Right atrium auricular region (tissue), 2 donors: ENCODE measurements around the gene ID2. TPM values are rescaled to one million over a fixed set of nuclear protein-coding genes. Genes with fewer than 3 reads are reported as not detected.
A peak's percentile ranks its signal among the peaks of the same experiment; 100 is the strongest.

ENCODE experiments used
- DNase-seq: peaks from one replicate; pipeline ENCODE4 v3.0.0-alpha.2; 2019; ENCODE audit warnings: low spot score
- H3K27ac ChIP-seq, 2 donors: fragments of 200-600 bp; sonication (generic); 1 replicate in 1 of 2; 2 replicates in 1 of 2; pipeline ENCODE4 v1.5.1; 2016 to 2019
- H3K27me3 ChIP-seq, 2 donors: fragments of 200-600 bp; sonication (generic); one replicate each; pipeline versions ENCODE4 v1.5.1 to v1.6.0; 2017 to 2019
- H3K36me3 ChIP-seq: fragments of 200-600 bp; sonication (generic); one replicate; pipeline ENCODE4 v1.5.1; 2016
- H3K4me1 ChIP-seq, 2 donors: fragments of 200-600 bp; sonication (generic); one replicate each; pipeline versions ENCODE4 v1.5.1 to v1.6.0; 2017 to 2019
- H3K4me3 ChIP-seq, 2 donors: fragments of 200-600 bp; sonication (generic); 1 replicate in 1 of 2; 2 replicates in 1 of 2; pipeline ENCODE4 v1.5.1; 2017 to 2019; ENCODE audit warnings: mild to moderate bottlenecking in 1 of 2, moderate library complexity in 1 of 2
- H3K9me3 ChIP-seq, 2 donors: fragments of 200-600 bp; sonication (generic); one replicate each; pipeline ENCODE4 v1.5.1; 2019
- CTCF ChIP-seq, 2 donors: fragments of 200-600 bp; sonication (generic); IDR thresholded peaks; one replicate each; pipeline ENCODE4 v1.5.1; 2019; ENCODE audit warnings: antibody characterized with exemption in 2 of 2
- total RNA-seq, 2 donors: library from RNA; depleted of rRNA; stranded (reverse); fragments of >200 nt; gene quantifications; one replicate each; pipeline ENCODE4 v1.1.0, GENCODE V29; 2016

Gene ID2
- total RNA-seq, 2 donors from 2014 or later = 213 to 421 TPM

- Histone ChIP-seq H3K4me3 (peak overlapping the region; percentile 44 to 65), H3K27me3 (no peaks in the 10 kb centered on the region), H3K36me3 (no peaks in the 10 kb centered on the region), H3K9me3 (no peaks in the 10 kb centered on the region), H3K4me1 (peaks cover 0 to 56% of the 10 kb centered on the region in 2 donors), H3K27ac (peak overlapping the region; percentile 98)
- TF ChIP-seq CTCF (IDR thresholded peaks at IDR 0.05) = no peak
- no peak for DNase-seq
Measured at GRCh38 chr2:8679827-8680731, 1.8 kb upstream of the ID2 start.

GRCh38 chr2:8680822-8681760 lies 765 bp upstream of the ID2 start:
- Histone ChIP-seq H3K4me1 (peaks cover 0 to 55% of the 10 kb centered on the region in 2 donors), H3K27ac (peak overlapping the region; percentile 98), H3K36me3 (no peaks in the 10 kb centered on the region), H3K9me3 (no peaks in the 10 kb centered on the region), H3K4me3 (peak overlapping the region; percentile 48 to 71), H3K27me3 (no peaks in the 10 kb centered on the region)
- no peak for TF ChIP-seq CTCF (IDR thresholded peaks at IDR 0.05)
- DNase-seq = peak; percentile 91

GRCh38 chr2:8682719-8683667 lies 1.1 kb downstream of the ID2 start:
- no peak for TF ChIP-seq CTCF (IDR thresholded peaks at IDR 0.05)
- DNase-seq = no peak
- no peaks in the 10 kb centered on the region for H3K27me3 ChIP-seq
- peaks cover 0 to 37% of the 10 kb centered on the region in 2 donors for H3K4me1 ChIP-seq
- no peaks in the 10 kb centered on the region for H3K9me3 ChIP-seq
- no peaks in the 10 kb centered on the region for H3K36me3 ChIP-seq
- H3K4me3 ChIP-seq = peak overlapping the region; percentile 71 to 73
- peak overlapping the region; percentile 87 to 98 for H3K27ac ChIP-seq

- no peaks in the 10 kb centered on the region for H3K9me3 ChIP-seq
- TF ChIP-seq CTCF (IDR thresholded peaks at IDR 0.05) = no peak
- peak overlapping the region; percentile 71 to 73 for H3K4me3 ChIP-seq
- H3K36me3 ChIP-seq = no peaks in the 10 kb centered on the region
- DNase-seq = no peak
- peaks cover 0 to 29% of the 10 kb centered on the region in 2 donors for H3K4me1 ChIP-seq
- no peaks in the 10 kb centered on the region for H3K27me3 ChIP-seq
- peak overlapping the region; percentile 82 to 98 for H3K27ac ChIP-seq
Measured at GRCh38 chr2:8684540-8684877, 2.7 kb downstream of the ID2 start.
